Hippocampal formation (tissue), 2 donors: ENCODE measurements around the gene FBXL22.

Experiments used
- DNase-seq, 2 donors: peaks; one replicate each; lab custom pipeline; 2025; lab: John Stamatoyannopoulos, UW

The FBXL22 gene, protein sequence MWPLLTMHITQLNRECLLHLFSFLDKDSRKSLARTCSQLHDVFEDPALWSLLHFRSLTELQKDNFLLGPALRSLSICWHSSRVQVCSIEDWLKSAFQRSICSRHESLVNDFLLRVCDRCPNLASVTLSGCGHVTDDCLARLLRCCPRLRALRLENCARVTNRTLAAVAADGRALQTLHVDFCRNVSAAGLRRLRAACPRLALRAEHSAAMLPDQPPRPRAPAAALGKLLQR

GRCh38 chr15:63597038-63597790 is at the start of gene FBXL22:
TSS of gene FBXL22 (plus strand) at chr15:63597387. CDS start at chr15:63597393, 6 bp downstream.
- no peak for DNase-seq

DNA sequence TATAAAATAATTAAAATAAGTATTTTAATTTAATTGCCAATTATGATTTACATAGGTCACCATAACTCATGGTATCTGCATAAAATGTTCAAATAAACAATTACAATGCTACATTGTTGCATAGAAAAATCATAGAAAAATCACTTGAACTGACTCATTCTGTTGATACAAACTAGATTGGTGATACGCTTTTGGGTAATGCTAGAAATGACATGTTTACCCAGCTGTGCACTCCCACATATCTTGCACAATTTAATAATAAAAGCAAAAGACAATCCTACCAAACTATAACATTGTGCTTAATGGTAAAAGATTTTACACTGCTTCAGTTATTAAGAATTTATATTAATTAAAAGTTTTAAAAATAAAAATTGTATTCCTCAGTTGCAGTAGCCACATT is 45.8 kb upstream of the FBXL22 start:
- DNase-seq, result no peak

DNA sequence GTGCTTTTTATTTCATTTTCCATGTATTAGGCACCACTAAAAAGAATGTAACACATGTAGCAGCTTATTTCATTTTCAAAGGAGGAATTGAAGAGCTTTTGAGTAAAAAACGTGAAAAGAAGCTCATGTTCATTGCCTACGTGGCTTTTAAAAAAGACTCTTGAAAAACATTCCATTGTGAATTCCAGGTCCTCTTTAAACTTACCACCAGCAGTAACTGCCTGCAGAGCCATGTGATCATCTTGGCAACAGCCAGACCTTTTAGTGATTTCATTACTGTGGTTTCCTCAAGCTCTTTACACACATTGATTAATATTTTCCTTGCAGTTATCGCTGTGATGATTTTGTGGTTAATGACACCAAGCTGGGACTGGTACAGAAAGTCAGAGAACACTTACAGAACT is 43.8 kb upstream of the FBXL22 start:
- DNase-seq, result no peak

- no peak for DNase-seq
These were observed 42.8 kb upstream of the FBXL22 start for GRCh38 chr15:63554337-63554927.

DNA sequence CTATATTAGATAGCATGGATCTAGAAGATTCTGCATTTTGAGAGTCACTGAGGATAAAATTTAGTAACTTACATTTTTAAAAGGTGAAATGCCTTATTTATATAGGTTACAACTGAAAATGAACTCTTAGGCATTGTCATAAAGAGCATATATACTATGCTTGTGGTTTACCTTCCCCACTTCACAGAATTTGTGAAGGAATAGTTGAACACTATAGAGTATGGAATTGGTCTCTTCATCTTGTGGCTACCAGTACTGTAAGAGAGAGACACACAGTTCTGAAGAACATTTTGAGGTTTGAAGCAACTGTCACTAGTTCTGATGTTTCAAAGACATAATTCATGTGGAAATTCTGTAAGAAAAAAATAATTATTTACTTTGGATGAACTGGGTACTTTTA is 41.7 kb upstream of the FBXL22 start:
- no peak for DNase-seq

DNA sequence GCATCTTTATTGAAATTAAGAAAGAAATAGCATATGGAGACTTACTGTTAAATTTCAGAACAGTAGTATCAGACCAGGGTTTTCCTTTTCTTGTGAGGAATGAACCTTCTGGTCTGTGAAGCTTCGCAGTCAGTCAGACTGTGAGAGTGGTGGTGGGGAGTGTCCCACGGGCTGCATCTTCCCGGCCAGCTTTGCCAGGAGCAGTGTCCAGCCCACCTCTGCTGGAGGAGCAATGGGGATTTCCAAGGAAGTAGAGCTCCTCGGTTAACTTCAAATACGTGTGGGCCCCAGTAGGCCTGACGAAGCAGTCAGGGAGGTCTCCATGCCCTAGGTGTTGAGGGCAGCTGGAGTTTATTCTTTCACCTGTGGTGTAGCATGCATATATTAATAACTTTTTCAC is 40.9 kb upstream of the FBXL22 start:
- no peak for DNase-seq

DNA sequence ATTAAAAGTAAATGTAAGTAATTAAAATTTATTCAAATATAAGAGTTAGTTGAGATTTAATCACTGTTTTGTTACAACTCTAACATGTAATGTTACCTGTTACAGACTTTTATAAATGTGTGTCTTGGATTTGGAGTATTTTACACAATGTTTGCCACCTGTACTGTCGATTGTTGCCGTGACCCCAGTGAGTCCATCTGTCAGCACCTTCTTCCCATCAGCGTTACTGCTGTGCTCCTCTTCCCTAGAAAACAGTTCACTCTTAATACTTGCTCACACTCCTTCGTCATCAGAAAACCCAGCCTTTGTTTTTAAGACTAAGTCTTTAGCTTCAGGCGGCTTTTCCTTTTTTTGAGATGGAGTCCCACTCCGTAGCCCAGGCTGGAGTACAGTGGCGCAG is 40.5 kb upstream of the FBXL22 start:
- no peak for DNase-seq

DNA sequence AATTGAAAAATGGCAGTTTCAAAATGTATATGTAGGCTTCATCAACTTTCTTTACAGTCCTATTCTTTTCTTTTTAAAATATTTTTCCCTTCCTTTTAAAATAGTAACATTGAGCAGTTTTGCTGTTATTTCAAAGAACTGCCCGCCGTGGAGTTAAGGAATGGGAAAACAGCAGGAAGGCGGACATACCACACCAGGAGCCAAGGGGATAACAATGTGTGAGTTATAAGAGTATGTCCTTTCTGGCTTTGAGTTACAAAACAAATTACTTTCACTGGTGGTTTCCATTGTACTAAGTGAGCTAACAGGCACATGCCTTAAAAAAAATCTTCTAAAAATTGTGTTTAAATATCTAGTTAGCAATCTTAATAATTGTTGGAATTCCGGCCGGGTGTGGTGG is 37.4 kb upstream of the FBXL22 start:
- DNase-seq, result no peak

GRCh38 chr15:63560741-63561448 is 36.3 kb upstream of the FBXL22 start:
- DNase-seq, result no peak

DNA sequence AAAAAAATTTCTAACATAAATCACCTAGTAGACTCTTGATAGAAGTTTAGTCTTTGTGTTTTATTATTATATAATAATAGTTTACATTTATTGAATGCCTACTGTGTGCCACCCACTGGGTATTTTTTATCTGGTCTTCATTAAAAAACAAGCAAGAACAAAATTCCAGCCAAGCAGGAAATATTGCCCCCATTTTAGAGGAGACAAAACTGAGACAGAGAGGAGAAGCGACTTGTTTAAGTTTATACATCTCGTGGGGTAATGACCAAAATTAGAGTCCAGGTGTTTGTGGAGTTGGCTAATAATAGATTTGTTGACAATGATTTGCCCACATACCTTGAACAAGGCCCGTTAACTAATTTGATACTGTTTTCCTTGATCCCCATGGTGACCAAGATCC is 33.1 kb upstream of the FBXL22 start:
- no peak for DNase-seq

DNA sequence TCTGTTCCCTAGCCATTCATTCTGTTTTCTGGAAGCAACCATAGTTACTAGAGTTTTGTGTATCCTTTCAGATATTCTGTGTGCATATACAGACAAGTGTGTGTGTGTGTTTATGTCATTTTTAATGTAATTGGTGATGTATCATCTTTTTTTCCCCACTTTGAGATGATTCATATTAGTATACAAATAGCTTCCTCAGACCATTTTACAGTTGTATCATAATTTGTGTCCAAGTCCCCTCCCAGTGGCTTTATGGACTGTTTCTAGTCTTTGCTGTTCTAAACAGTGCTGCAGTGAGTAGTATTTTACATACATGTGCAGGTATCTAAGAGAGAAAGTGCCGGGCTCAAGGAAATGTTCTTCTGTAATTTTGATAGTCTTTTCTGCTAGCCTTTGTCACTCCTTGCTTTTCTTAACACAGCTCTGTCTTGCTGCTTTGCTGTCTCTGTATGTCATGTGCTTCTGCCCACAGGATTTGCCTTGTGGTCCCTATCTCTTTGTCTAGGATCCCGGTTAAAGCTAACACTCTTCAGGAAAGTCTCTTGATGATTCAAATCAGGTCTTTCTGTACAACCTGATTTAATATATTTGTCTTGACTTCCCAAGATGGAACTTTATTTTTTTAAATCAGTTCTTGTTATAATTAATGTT is 31.5 kb upstream of the FBXL22 start:
- DNase-seq, result no peak

DNA sequence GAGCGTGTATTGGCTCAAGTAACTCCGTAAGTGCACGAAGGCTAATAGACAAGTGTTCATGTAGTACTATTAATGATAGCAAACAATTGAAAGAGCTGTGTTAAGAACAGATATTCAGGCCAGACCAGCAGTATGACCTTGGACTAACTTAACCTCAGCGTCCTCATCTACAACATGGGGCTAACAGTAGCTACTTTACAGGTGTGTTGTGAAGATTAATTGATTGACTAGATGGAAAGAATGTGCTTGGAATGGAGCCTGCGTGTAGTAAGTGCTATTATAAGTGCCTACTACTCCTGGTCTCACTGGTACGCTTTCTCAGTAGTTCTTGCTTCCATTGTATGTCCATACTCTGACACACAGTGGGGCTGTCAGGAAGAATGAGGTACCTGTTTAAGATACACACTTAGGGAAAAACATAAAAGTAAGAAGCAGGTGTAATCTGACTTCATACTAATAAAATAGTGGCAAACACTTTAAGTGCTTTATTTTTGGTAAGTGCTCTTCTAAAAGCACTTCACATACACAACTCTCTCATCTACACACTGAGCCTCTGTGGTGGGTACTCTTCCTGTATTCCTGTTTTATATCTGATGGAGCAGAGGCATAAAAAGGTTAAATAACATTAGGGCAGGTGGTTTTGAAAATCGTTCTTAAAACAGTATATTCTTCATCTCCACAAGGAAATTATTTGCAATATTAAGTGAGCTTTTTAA is 24.3 kb upstream of the FBXL22 start:
- DNase-seq, result no peak

- no peak for DNase-seq
These were observed 23.7 kb upstream of the FBXL22 start for GRCh38 chr15:63573533-63573932.

DNA sequence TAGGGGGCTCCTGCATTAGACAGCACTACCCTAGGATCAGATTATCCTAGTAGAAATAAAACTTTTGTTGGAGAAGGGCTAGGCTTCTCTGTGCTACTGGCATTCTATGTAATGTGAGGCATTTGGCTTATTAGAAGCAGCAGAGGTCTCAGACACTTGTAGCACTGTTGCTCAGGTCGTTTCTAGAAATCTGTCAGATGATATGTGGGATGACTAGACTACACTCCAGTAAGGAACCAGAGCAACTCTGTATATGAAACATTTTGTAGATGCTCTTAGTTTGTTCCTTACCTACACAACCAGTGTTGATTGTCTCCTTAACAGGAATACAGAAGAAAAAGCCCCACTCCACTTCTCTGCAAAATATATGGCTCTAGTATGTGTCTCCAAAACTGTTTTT is 21.9 kb upstream of the FBXL22 start:
- DNase-seq, result no peak

DNA sequence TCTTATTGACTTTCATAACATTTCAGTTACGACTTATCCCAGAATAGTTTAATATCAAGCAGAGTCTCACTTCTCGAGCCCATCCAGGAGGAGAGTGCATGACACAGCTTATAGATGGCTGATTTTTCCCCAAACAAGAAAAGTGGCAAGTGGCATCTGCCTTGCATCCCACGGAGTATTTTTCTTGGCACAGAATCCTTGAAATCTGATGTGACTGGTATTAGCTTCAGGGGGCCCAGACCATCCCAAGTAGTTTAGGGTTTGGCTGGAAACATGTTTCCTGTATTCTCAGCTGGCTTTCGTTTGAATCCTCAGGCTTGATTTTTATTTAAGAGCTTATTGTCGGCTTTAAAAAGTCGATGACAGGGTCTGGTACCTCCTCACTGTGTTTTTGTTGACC is 20.7 kb upstream of the FBXL22 start:
- DNase-seq, result no peak

DNA sequence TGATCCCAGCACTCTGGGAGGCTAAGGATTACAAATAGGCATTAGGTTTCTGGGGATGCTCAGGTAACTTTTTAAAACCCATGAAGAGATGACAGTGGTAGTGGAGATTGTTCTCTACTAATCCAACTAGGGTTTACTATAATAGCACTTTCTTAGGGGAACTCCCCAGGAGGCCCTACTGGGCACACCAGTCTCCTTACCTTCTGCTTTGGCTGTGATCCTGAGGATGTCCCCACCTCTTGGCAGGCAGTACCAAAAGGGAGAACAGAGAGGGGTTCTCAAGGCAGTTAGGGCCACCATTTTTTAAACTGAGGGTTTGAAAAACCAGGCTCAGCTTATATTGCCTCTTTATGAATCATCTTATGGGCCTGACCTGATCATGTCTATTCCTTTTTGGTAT is 15.0 kb upstream of the FBXL22 start:
- no peak for DNase-seq

- DNase-seq, result no peak
These were observed 14.3 kb upstream of the FBXL22 start for GRCh38 chr15:63582718-63583426.

GRCh38 chr15:63586790-63587189 is 10.4 kb upstream of the FBXL22 start:
- no peak for DNase-seq

DNA sequence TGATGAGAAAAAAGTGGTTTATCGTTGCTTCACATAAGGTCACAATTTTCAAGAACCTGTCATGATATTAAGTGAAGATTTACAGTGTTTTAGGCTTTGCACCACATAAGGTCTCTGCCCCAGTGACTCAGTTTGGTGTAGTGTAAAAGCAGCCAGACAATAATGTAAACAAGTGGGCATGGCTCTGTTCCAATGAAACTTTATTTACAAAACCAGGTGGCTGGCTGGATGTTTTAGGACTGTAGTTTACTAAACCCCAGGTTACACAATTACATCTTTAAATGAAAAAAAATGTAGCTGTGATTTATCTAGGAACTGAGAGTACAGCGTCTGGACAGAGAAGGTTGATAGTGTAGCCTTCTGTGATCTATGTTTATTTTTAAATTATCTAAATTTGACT is 9.7 kb upstream of the FBXL22 start:
- no peak for DNase-seq

GRCh38 chr15:63588826-63589225 is 8.4 kb upstream of the FBXL22 start:
- no peak for DNase-seq
